Measurements from ENCODE around the gene PRAMEF26.
"Not testable (repeated sequence)": the region's sequence is repeated elsewhere in the genome, so short reads cannot be mapped to it uniquely, and the experiment has no call there.

PRAMEF26 gene

GRCh38 chr1:13155909-13156308 is at the start of gene PRAMEF26:
TSS of gene PRAMEF26 (minus strand) at chr1:13156009. CDS start at chr1:13153095, 2,914 bp downstream.
- DNase-seq; H3K36me3 Mint-ChIP-seq (ENCODE audit: low read depth); H3K27me3 Mint-ChIP-seq; H3K4me1 Mint-ChIP-seq (ENCODE audit: low read depth); H3K9me3 Mint-ChIP-seq; H3K4me3 Mint-ChIP-seq; H3K27ac Mint-ChIP-seq: not testable (repeated sequence)

GRCh38 chr1:13201309-13201708 is 45.5 kb upstream of the PRAMEF26 start, which contains the start of gene PRAMEF13:
TSS of gene PRAMEF13 (minus strand) at chr1:13201409. CDS start at chr1:13199589, 1,820 bp downstream.
- not testable (repeated sequence) for H3K27ac Mint-ChIP-seq; H3K27me3 Mint-ChIP-seq; H3K4me3 Mint-ChIP-seq; DNase-seq; H3K36me3 Mint-ChIP-seq (ENCODE audit: low read depth); H3K4me1 Mint-ChIP-seq (ENCODE audit: low read depth); H3K9me3 Mint-ChIP-seq

- H3K4me3 Mint-ChIP-seq; H3K9me3 Mint-ChIP-seq; H3K27ac Mint-ChIP-seq; H3K4me1 Mint-ChIP-seq (ENCODE audit: low read depth); H3K27me3 Mint-ChIP-seq; H3K36me3 Mint-ChIP-seq (ENCODE audit: low read depth); DNase-seq: not testable (repeated sequence)
Measured at GRCh38 chr1:13171548-13171947, 15.7 kb upstream of the PRAMEF26 start, which contains the start of gene PRAMEF9. TSS of gene PRAMEF9 (plus strand) at chr1:13171848. CDS start at chr1:13175281, 3,433 bp downstream.

DNA sequence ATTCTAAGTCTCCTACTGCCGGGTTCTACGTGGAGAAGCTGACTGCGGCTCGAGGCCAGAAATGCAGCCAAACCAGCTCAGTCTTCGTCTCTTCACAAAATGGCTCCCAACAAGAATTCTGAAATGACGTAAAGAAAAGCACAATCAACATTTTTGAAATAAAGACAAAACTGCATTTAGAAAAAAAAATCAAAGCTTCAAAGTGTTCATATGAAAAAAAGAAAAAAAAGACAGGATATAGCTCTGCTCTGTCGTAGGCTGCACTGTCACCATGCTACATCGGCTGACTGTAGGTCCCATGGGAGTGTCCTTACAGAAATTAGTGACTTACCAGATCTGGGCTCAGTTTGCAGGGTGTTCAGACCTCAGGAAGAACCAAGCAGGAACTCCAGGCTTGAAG is 9.7 kb upstream of the PRAMEF26 start, which contains the start of gene HNRNPCL4:
TSS of gene HNRNPCL4 (minus strand) at position 101 of the 400 bp plus-strand sequence. CDS start 164 bp downstream, outside the sequence.
- not testable (repeated sequence) for H3K4me3 Mint-ChIP-seq; H3K4me1 Mint-ChIP-seq (ENCODE audit: low read depth); H3K36me3 Mint-ChIP-seq (ENCODE audit: low read depth); H3K27me3 Mint-ChIP-seq; H3K27ac Mint-ChIP-seq; DNase-seq; H3K9me3 Mint-ChIP-seq

GRCh38 chr1:13116754-13117153 is 39.1 kb downstream of the PRAMEF26 start, which contains the start of gene HNRNPCL2:
TSS of gene HNRNPCL2 (minus strand) at chr1:13116854. CDS start at chr1:13116400, 454 bp downstream.
- peaks cover 23% of the 10 kb centered on the region for H3K27me3 Mint-ChIP-seq
- H3K4me3 Mint-ChIP-seq; H3K27ac Mint-ChIP-seq; H3K9me3 Mint-ChIP-seq; DNase-seq; H3K36me3 Mint-ChIP-seq (ENCODE audit: low read depth); H3K4me1 Mint-ChIP-seq (ENCODE audit: low read depth): not testable (repeated sequence)
